ENCODE data around the gene TPCN1. TPM values are rescaled to one million over a fixed set of nuclear protein-coding genes. Genes with fewer than 3 reads are reported as not detected.

The TPCN1 gene
- total RNA-seq, 1 experiment from 2014 or later: 29.7 TPM

GRCh38 chr12:113201187-113202177 is 19.8 kb upstream of the TPCN1 start:
- no peak overlapping the region for H2AFZ ChIP-seq (ENCODE audit: low read depth, low read length, poor library complexity, severe bottlenecking)
- no peak overlapping the region for H3K9ac ChIP-seq (ENCODE audit: low read length)
- no peaks in the 10 kb centered on the region for H4K20me1 ChIP-seq (ENCODE audit: insufficient read depth)
- no peak overlapping the region for H3K27ac ChIP-seq (ENCODE audit: low read depth, low read length)
- no peaks in the 10 kb centered on the region for H3K27me3 ChIP-seq (ENCODE audit: insufficient read depth, low read length)
- POLR2A ChIA-PET: no interaction called here
- CTCF ChIA-PET: no interaction called here
- ATAC-seq (no peak), DNase-seq (ENCODE audit: low read depth, low spot score) (no peak)
- H3K36me3 ChIP-seq (ENCODE audit: control insufficient read depth in 1 of 2, insufficient read depth in 2 of 2, low read length in 2 of 2): no peaks in the 10 kb centered on the region
- H3K4me2 ChIP-seq (ENCODE audit: low read length): no peak overlapping the region
- no peaks in the 10 kb centered on the region for H3K9me3 ChIP-seq (ENCODE audit: control insufficient read depth in 1 of 2, insufficient read depth in 1 of 2, low read depth in 1 of 2, low read length in 2 of 2)
- TF ChIP-seq CBX3 (IDR thresholded peaks at IDR 0.05; ENCODE audit: low read depth) (no peak), TCF7L2 (IDR thresholded peaks at IDR 0.05; ENCODE audit: borderline replicate concordance, extremely low read depth, insufficient read depth, insufficient read length) (no peak), SRF (IDR thresholded peaks at IDR 0.05; ENCODE audit: low read depth) (no peak), ZNF274 (IDR thresholded peaks at IDR 0.05; ENCODE audit: low read depth, low read length) (no peak), EZH2phosphoT487 (IDR thresholded peaks at IDR 0.05; ENCODE audit: borderline replicate concordance) (no peak), ATF3 (IDR thresholded peaks at IDR 0.05) (no peak), REST (IDR thresholded peaks at IDR 0.05; ENCODE audit: low read depth) (no peak)
- no peaks in the 10 kb centered on the region for H3K79me2 ChIP-seq (ENCODE audit: insufficient read depth, low read length)
- peaks cover 18 to 34% of the 10 kb centered on the region in 2 experiments for H3K4me1 ChIP-seq (ENCODE audit: control insufficient read depth in 1 of 2, insufficient read depth in 2 of 2, low read length in 2 of 2)
- H3K9me2 ChIP-seq (ENCODE audit: insufficient read depth): no peaks in the 10 kb centered on the region
- RAD21 ChIA-PET (ENCODE audit: low non-redundant PET in 1 of 2, low total read pairs in 2 of 2, uncharacterized antibody in 2 of 2, unreplicated experiment in 2 of 2): no interaction called here
- intact Hi-C loops (cut with micrococcal nuclease): no loop called here
- H3K4me3 ChIP-seq (replicated peaks in 1 of 2; ENCODE audit: low read depth in 1 of 2, low read length in 2 of 2): no peak overlapping the region
- BruUV-seq (replicated peaks): no TSS peak

Data from HCT116 (cell line).